ACC112 (cell line): ENCODE data around the gene NOP10.

ENCODE experiments used
- H2AFZ ChIP-seq: fragments of 200-600 bp; sonication (generic); one replicate; pipeline ENCODE4 v1.6.0; 2017; ENCODE audit warnings: antibody characterized with exemption, low read length; ENCODE audit not compliant: unreplicated experiment
- H3K27ac ChIP-seq: fragments of 200-600 bp; sonication (generic); 2 replicates; pipeline ENCODE4 v1.5.1; 2014; ENCODE audit warnings: low read depth, mild to moderate bottlenecking, antibody characterized with exemption, low read length, moderate library complexity
- H3K27me3 ChIP-seq: fragments of 200-600 bp; sonication (generic); 2 replicates; pipeline ENCODE4 v1.6.1; 2014; ENCODE audit warnings: mild to moderate bottlenecking, antibody characterized with exemption, low read length, moderate library complexity, mixed read lengths; ENCODE audit not compliant: insufficient read depth
- H3K36me3 ChIP-seq: fragments of 200-600 bp; sonication (generic); 2 replicates; pipeline ENCODE4 v1.6.1; 2016; ENCODE audit warnings: mild to moderate bottlenecking, antibody characterized with exemption, low read length, moderate library complexity, mixed read lengths; ENCODE audit not compliant: insufficient read depth
- H3K4me1 ChIP-seq: fragments of 200-600 bp; sonication (generic); one replicate; pipeline ENCODE4 v1.6.1; 2016; ENCODE audit warnings: low read length, mixed read lengths; ENCODE audit not compliant: insufficient read depth, unreplicated experiment, control insufficient read depth
- H3K4me3 ChIP-seq: fragments of 200-600 bp; sonication (generic); 2 replicates; pipeline ENCODE4 v1.5.1; 2014; ENCODE audit warnings: mild to moderate bottlenecking, low read depth, low read length
- H3K79me2 ChIP-seq: fragments of 200-600 bp; sonication (generic); one replicate; pipeline ENCODE4 v1.6.0; 2016; ENCODE audit warnings: low read length; ENCODE audit not compliant: control insufficient read depth, unreplicated experiment, insufficient read depth

Gene NOP10

DNA sequence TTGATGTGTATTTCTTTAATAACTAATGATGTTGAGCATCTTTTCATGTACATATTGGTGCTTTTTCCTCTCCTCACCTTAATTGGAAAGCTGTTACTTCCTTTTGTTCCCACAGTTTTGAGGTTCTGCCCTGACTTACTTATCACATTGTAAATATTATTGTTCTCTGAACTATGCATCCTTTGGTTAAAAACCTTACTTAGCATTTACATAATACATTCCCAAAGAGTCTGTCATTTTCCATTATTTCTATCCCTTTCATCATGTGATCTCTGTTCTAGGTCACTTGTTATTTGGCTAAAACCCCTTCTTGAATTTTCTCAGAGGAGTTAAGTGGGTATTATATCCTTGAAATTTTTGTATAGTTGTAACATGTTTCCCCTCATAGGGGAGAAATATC is 38.3 kb downstream of the NOP10 start:
- no peaks in the 10 kb centered on the region for H3K36me3 ChIP-seq
- peaks cover 6% of the 10 kb centered on the region for H3K79me2 ChIP-seq
- H3K27ac ChIP-seq: peak overlapping the region; percentile 73
- no peak overlapping the region for H2AFZ ChIP-seq
- H3K4me3 ChIP-seq: no peak overlapping the region
- peaks cover 13% of the 10 kb centered on the region for H3K4me1 ChIP-seq
- H3K27me3 ChIP-seq: no peaks in the 10 kb centered on the region

DNA sequence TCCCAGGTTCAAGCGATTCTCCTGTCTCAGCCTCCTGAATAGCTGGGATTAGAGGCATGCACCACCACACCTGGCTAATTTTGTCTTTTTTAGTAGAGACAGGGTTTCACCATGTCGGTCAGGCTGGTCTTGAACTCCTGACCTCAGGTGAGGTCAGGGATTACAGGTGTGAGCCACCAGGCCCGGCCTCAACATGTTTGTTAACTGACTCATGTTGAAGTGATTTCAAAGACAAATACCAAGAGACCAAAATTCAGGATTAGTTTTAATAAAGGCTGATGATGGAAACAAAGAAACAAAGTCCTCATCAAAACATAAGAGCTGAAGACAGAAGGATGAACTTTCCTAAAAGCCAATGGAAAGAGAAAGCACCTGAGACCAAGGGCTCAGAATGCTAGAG is 41.9 kb downstream of the NOP10 start:
- Histone ChIP-seq H2AFZ (no peak overlapping the region), H3K27me3 (no peaks in the 10 kb centered on the region), H3K79me2 (peaks cover 12% of the 10 kb centered on the region), H3K27ac (no peak overlapping the region), H3K36me3 (no peaks in the 10 kb centered on the region), H3K4me3 (no peak overlapping the region), H3K4me1 (peaks cover 27% of the 10 kb centered on the region)

DNA sequence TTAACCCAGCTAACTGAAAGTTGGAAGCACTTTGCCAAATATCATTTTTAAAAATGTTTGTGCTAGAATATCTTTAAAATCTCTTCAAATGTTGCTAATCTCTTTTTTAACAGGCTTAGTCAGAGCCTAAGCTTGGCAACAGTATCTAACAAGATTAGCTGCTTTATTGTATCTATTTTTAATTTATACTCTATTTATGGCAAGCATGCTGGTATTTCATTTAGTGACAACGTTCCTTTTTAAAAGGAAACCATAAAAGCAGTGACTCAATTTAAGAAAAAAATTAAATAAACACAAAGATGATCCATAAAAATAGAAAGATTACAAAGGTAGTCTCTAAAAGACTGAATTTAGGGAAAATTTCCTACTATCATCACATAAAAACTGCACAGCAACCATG is 45.9 kb downstream of the NOP10 start:
- peaks cover 13% of the 10 kb centered on the region for H3K4me1 ChIP-seq
- H3K79me2 ChIP-seq: peaks cover 15% of the 10 kb centered on the region
- peaks cover 2% of the 10 kb centered on the region for H3K36me3 ChIP-seq
- H2AFZ ChIP-seq: no peak overlapping the region
- peak overlapping the region; percentile 17 for H3K27ac ChIP-seq
- H3K27me3 ChIP-seq: no peaks in the 10 kb centered on the region
- 0 out of 2 replicates have a peak overlapping the region, but pooled peaks have one; percentile 15 for H3K4me3 ChIP-seq

DNA sequence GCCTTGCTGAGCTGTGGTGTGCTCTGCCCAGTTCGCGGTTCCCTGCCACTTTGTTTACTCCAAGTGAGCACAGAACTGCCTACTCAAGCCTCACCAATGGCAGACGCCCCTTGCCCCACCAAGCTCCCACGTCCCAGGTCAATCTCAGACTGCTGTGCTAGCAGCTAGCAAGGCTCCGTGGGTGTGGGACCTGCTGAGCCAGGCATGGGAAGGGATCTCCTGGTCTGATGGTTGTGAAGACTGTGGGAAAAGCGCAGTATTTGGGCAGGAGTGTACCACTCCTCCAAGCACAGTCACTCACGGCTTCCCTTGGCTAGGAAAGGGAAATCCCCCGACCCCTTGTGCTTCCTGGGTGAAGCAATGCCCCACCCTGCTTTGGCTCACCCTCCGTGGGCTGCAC is 50.3 kb downstream of the NOP10 start:
- Histone ChIP-seq H3K79me2 (peaks cover 11% of the 10 kb centered on the region), H2AFZ (no peak overlapping the region), H3K4me1 (peaks cover 13% of the 10 kb centered on the region), H3K27ac (no peak overlapping the region), H3K4me3 (no peak overlapping the region), H3K36me3 (peaks cover 2% of the 10 kb centered on the region), H3K27me3 (no peaks in the 10 kb centered on the region)
